GM12875 (cell line): ENCODE data around the gene SCYGR4.

Experiments used
- H3K4me3 ChIP-seq: one replicate; pipeline ENCODE4 v1.5.1; 2011; ENCODE audit warnings: low read depth, low read length, control low read depth
- TF ChIP-seq, protein P1 (sequence below): IDR thresholded peaks from 2 replicates; pipeline ENCODE4 v1.5.1; 2011; ENCODE audit warnings: low read depth, mild to moderate bottlenecking, control low read depth, inconsistent platforms, low read length, moderate library complexity, borderline replicate concordance; ENCODE audit not compliant: insufficient read depth

Gene SCYGR4

DNA sequence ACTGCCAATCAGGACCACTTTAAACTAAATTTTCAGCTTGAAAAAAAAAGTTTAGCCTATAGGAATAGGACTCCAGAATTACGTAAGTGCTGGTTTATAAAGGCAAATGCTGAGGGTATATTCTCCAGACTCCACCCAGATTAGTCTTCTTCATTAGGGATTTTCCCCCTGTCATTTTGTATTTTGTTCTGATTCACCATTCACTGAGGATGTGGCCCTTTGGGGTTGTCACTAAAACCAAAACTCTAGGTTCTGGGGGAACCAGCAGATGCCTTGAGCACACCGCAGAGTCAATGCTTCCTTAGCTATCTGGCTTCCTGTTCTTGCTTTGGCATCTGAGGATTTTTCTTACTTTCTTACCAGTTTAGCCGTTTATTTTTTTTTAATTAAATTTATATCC is 10.5 kb downstream of the SCYGR4 start:
- H3K4me3 ChIP-seq: no peak overlapping the region
- TF ChIP-seq, protein P1, sequence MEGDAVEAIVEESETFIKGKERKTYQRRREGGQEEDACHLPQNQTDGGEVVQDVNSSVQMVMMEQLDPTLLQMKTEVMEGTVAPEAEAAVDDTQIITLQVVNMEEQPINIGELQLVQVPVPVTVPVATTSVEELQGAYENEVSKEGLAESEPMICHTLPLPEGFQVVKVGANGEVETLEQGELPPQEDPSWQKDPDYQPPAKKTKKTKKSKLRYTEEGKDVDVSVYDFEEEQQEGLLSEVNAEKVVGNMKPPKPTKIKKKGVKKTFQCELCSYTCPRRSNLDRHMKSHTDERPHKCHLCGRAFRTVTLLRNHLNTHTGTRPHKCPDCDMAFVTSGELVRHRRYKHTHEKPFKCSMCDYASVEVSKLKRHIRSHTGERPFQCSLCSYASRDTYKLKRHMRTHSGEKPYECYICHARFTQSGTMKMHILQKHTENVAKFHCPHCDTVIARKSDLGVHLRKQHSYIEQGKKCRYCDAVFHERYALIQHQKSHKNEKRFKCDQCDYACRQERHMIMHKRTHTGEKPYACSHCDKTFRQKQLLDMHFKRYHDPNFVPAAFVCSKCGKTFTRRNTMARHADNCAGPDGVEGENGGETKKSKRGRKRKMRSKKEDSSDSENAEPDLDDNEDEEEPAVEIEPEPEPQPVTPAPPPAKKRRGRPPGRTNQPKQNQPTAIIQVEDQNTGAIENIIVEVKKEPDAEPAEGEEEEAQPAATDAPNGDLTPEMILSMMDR: no peak

DNA sequence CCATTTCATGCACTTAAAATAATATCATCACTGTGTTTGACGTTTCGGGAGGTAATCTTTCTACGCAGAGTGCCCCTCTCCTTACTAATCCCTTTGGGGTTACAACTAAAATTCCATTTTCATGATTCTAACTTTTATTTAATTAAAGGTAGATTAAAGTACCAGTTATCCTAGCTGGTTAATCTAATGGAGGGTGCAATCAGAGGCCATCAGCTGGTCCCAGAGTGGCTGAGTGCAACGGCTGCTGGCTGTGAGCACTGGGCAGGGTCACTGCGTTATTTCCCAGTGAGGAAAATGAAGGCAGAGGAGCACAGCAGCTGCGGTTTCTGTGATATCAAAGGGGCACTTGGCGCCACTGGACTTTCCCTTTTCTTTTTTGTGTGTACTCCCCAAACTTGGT is 12.1 kb downstream of the SCYGR4 start:
- TF ChIP-seq, protein P1: no peak
- H3K4me3 ChIP-seq: no peak overlapping the region

DNA sequence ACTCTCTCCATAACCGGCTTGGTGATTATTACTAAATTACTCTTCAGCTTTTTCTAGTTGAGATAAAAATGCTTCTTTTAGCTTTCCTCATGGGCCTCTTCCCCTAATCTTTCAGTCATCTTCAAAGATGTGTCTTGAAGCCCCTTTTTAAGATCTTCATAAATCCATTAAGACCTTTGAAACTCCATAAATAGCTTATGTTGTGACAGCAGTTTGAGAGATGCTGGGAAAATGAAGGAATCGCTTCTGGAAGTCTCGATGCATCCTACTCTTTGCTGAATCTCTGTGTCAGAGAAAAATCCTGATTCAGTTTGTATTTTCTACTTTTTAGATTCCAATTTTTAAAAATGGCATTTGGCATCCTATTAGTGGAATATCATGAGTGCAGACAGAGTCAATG is 13.0 kb downstream of the SCYGR4 start:
- TF ChIP-seq, protein P1: no peak
- no peak overlapping the region for H3K4me3 ChIP-seq

DNA sequence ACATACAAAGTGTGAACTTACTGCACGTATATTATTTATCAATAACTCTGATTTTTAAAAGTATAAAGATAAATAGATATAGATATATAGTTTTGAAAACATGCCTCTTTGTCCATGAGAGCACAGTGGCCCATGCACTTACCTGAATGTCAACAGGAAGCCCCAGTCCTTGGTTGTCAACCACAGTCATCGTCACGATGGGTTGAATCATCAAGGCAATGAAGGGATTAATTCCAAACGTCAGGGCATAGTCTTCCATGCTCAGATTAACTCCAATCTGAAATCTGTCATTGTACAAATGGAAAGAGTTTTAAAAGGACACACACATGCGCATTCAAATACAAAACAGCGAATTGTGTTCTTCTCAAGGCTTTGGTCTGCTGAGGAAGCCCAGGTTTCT is 15.5 kb downstream of the SCYGR4 start:
- TF ChIP-seq, protein P1: no peak

DNA sequence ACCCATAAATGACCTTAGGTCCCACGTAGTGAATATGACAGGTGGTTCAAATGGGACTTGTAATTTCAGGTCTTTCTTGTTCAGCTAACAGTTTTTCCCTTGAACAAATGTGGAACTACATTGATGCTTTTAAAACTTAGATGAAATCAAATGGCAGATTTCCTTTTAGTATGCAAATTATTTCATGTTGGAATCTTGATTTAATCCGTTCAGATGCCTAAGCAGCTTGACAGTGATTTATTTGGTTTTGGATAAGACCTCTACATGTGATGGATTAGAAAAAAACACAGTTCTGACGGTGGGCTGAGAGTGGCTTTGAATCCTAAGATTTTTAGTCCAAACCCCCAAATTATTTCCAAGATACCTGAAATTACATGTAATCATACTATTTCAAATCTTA is 16.9 kb downstream of the SCYGR4 start:
- TF ChIP-seq, protein P1: no peak

More for the DNA sequence above, 15.5 kb downstream of the SCYGR4 start:
- no peak overlapping the region for H3K4me3 ChIP-seq

DNA sequence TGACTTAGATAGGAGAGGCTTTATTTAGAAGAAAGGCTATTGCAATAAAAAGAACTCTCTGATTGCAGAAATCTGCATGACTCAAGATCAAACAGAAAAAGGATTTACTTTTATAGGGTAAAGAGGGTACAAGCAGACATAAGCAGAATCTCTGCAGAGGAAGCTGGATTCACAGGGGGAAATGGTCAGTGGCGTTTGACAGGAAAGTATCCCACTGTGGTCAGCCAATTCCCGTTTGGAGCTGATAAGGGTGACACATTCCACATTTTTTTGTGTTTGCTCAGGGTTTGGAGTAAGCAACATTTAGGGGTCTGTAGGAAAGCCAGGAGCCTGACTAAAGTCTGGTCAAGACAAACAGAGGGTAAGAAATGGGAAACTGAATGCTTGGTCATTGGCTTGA is 25.4 kb downstream of the SCYGR4 start:
- TF ChIP-seq, protein P1: no peak

More for the DNA sequence above, 16.9 kb downstream of the SCYGR4 start:
- no peak overlapping the region for H3K4me3 ChIP-seq

DNA sequence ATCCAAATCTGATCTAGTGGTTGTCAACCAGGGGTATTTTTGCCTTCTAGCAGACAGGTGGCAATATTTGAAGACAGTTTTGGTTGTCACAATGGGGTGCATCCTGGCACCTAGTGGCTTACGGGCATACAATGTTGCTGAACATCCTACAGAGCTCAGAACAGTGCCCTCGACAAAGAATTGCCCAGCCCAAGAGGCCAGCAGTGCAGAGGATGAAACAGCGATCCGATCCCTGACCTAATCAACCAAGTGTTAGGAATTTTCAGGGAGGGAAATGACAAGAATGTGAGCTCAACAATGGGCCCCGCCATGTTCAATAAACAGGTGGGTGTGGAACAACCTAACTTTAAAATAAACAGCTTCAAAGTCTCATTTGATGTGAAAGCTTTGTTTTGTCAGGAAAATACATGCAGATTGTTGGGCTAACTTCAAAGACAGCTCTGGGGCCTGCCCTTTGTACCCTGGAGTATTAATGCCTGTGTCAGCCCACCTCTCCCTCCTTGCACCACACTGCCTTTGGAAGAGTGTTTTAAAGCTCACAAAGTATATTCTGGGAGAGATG is 26.8 kb downstream of the SCYGR4 start:
- TF ChIP-seq, protein P1: no peak

More for the DNA sequence above, 25.4 kb downstream of the SCYGR4 start:
- no peak overlapping the region for H3K4me3 ChIP-seq

More for the DNA sequence above, 26.8 kb downstream of the SCYGR4 start:
- H3K4me3 ChIP-seq: no peak overlapping the region
